HCT116 (cell line): ENCODE measurements around the gene DACT1. TPM values are rescaled to one million over a fixed set of nuclear protein-coding genes. Genes with fewer than 3 reads are reported as not detected.

Source experiments
- ATAC-seq: fragments of 200-7000 bp; cut with Tn5 transposase; 2 replicates; pipeline ENCODE4 v1.9.1; 2020; ENCODE audit warnings: mild to moderate bottlenecking, moderate library complexity
- BruUV-seq: library from RNA; stranded (reverse); fragments of 400-500 nt; replicated peaks from 2 replicates; lab custom pipeline; 2021; lab: Mats Ljungman, UMichigan
- CTCF ChIA-PET: fragments of 300-600 bp; sonication (Branson Sonifier 250); formaldehyde crosslinking; loops from one replicate; lab custom pipeline; 2021; ENCODE audit warnings: antibody characterized with exemption; lab: Charles Lee
- POLR2A ChIA-PET: fragments of 300-600, 350-600 bp; sonication (Branson Sonifier 250); formaldehyde crosslinking; loops from one replicate; lab custom pipeline; 2021; ENCODE audit warnings: antibody characterized with exemption; lab: Charles Lee
- RAD21 ChIA-PET, 2 experiments: fragments of 300-600 bp; sonication (Branson Sonifier 250); formaldehyde crosslinking; loops; one replicate each; lab custom pipeline; 2023; ENCODE audit warnings: low total read pairs in 2 of 2; ENCODE audit not compliant: uncharacterized antibody in 2 of 2, unreplicated experiment in 2 of 2, low non-redundant PET in 1 of 2; lab: Charles Lee
- DNase-seq: peaks from one replicate; pipeline ENCODE4 v3.0.0-alpha.2; 2010; ENCODE audit warnings: low read depth, low spot score
- H2AFZ ChIP-seq: fragments of 200-600 bp; shearing (Covaris generic), sonication (generic); 2 replicates; pipeline ENCODE4 v1.6.1; 2017; ENCODE audit warnings: low read depth, mixed run types, mixed read lengths, antibody characterized with exemption, low read length; ENCODE audit not compliant: poor library complexity, severe bottlenecking
- H3K27ac ChIP-seq: 2 replicates; pipeline ENCODE4 v1.5.1; 2012; ENCODE audit warnings: low read depth, low read length
- H3K27me3 ChIP-seq: fragments of 200-600 bp; sonication (generic); 2 replicates; pipeline ENCODE4 v1.6.1; 2016; ENCODE audit warnings: mixed run types, low read length, mixed read lengths; ENCODE audit not compliant: insufficient read depth
- H3K36me3 ChIP-seq, 2 experiments: fragments of 200-500 bp in 1 of 2; fragments of 200-600 bp in 1 of 2; sonication (Bioruptor generic) in 1 of 2; sonication (generic) in 1 of 2; 2 replicates each; pipeline versions ENCODE4 v1.5.1 to v1.6.1; 2014 to 2016; ENCODE audit warnings: low read length in 2 of 2, inconsistent platforms in 1 of 2, mixed read lengths in 1 of 2, mixed run types in 1 of 2; ENCODE audit not compliant: insufficient read depth in 2 of 2, control insufficient read depth in 1 of 2
- H3K4me1 ChIP-seq, 2 experiments: fragments of 200-600 bp in 1 of 2; sonication (generic) in 1 of 2; 2 replicates each; pipeline versions ENCODE4 v1.5.1 to v1.6.1; 2012 to 2017; ENCODE audit warnings: low read length in 2 of 2, inconsistent platforms in 1 of 2, mild to moderate bottlenecking in 1 of 2, mixed read lengths in 1 of 2, mixed run types in 1 of 2, moderate library complexity in 1 of 2; ENCODE audit not compliant: insufficient read depth in 2 of 2, control insufficient read depth in 1 of 2
- H3K4me2 ChIP-seq: fragments of 200-600 bp; sonication (generic); 2 replicates; pipeline ENCODE4 v1.6.1; 2017; ENCODE audit warnings: mixed run types, low read length, mixed read lengths
- H3K4me3 ChIP-seq, 2 experiments: fragments of 200-600 bp in 1 of 2; sonication (generic) in 1 of 2; replicated peaks in 1 of 2; 2 replicates each; pipeline ENCODE4 v1.5.1; 2011 to 2016; ENCODE audit warnings: low read length in 2 of 2, control low read depth in 1 of 2, low read depth in 1 of 2, mild to moderate bottlenecking in 1 of 2, mixed read lengths in 1 of 2, mixed run types in 1 of 2
- H3K79me2 ChIP-seq: fragments of 200-600 bp; sonication (generic); 2 replicates; pipeline ENCODE4 v1.6.1; 2017; ENCODE audit warnings: mild to moderate bottlenecking, mixed run types, low read length, moderate library complexity, mixed read lengths; ENCODE audit not compliant: insufficient read depth
- H3K9ac ChIP-seq: fragments of 200-600 bp; sonication (generic); 2 replicates; pipeline ENCODE4 v1.6.1; 2016; ENCODE audit warnings: low read length, mixed read lengths
- H3K9me2 ChIP-seq: fragments of 200-600 bp; sonication (generic), shearing (Covaris generic); 2 replicates; pipeline ENCODE4 v1.6.1; 2017; ENCODE audit warnings: mixed run types, mild to moderate bottlenecking, moderate library complexity; ENCODE audit not compliant: insufficient read depth
- H3K9me3 ChIP-seq, 2 experiments: fragments of 200-500 bp in 1 of 2; fragments of 200-600 bp in 1 of 2; sonication (Bioruptor generic) in 1 of 2; sonication (generic) in 1 of 2; 2 replicates each; pipeline ENCODE4 v1.6.1; 2014 to 2017; ENCODE audit warnings: low read length in 2 of 2, mixed read lengths in 2 of 2, inconsistent platforms in 1 of 2, low read depth in 1 of 2, mild to moderate bottlenecking in 1 of 2, mixed run types in 1 of 2, moderate library complexity in 1 of 2; ENCODE audit not compliant: control insufficient read depth in 1 of 2, insufficient read depth in 1 of 2
- H4K20me1 ChIP-seq: fragments of 200-600 bp; sonication (generic), shearing (Covaris generic); 2 replicates; pipeline ENCODE4 v1.6.1; 2017; ENCODE audit warnings: mixed run types, mild to moderate bottlenecking, moderate library complexity; ENCODE audit not compliant: insufficient read depth
- CBX3 ChIP-seq: IDR thresholded peaks from 2 replicates; pipeline ENCODE4 v1.6.1; 2012; ENCODE audit warnings: low read depth
- CEBPB ChIP-seq: IDR thresholded peaks from 2 replicates; pipeline ENCODE4 v1.6.1; 2012; ENCODE audit warnings: low read depth
- CTCF ChIP-seq, 3 experiments: fragments of 200-600 bp in 1 of 3; sonication (generic) in 1 of 3; IDR thresholded peaks in 2 of 3; conservative IDR thresholded peaks in 1 of 3; 2 replicates each; pipeline ENCODE4 v1.5.1; 2012 to 2017; ENCODE audit warnings: low read depth in 2 of 3, low read length in 2 of 3, antibody characterized with exemption in 1 of 3, borderline replicate concordance in 1 of 3, control low read depth in 1 of 3, mild to moderate bottlenecking in 1 of 3, mixed read lengths in 1 of 3, mixed run types in 1 of 3, moderate library complexity in 1 of 3; ENCODE audit not compliant: insufficient read depth in 1 of 3
- EGR1 ChIP-seq: IDR thresholded peaks from 2 replicates; pipeline ENCODE4 v1.6.1; 2012; ENCODE audit warnings: low read depth
- ELF1 ChIP-seq: IDR thresholded peaks from 2 replicates; pipeline ENCODE4 v1.6.1; 2012; ENCODE audit warnings: low read depth, borderline replicate concordance
- EZH2 ChIP-seq: fragments of 200-600 bp; sonication (generic); IDR thresholded peaks from 2 replicates; pipeline ENCODE4 v1.6.1; 2017; ENCODE audit warnings: antibody characterized with exemption, mixed run types
- EZH2phosphoT487 ChIP-seq: fragments of 200-600 bp; IDR thresholded peaks from 2 replicates; pipeline ENCODE4 v1.6.1; 2018; ENCODE audit warnings: antibody characterized with exemption, borderline replicate concordance
- MAX ChIP-seq: IDR thresholded peaks from 2 replicates; pipeline ENCODE4 v1.6.1; 2012
- POLR2AphosphoS5 ChIP-seq: IDR thresholded peaks from 2 replicates; pipeline ENCODE4 v1.6.1; 2011; ENCODE audit warnings: mild to moderate bottlenecking, low read depth, low read length, moderate library complexity
- RAD21 ChIP-seq: IDR thresholded peaks from 2 replicates; pipeline ENCODE4 v1.6.1; 2012; ENCODE audit warnings: low read depth, mild to moderate bottlenecking
- SP1 ChIP-seq: IDR thresholded peaks from 2 replicates; pipeline ENCODE4 v1.6.1; 2012; ENCODE audit warnings: low read depth
- SRF ChIP-seq: IDR thresholded peaks from 2 replicates; pipeline ENCODE4 v1.6.1; 2012; ENCODE audit warnings: low read depth
- TCF7L2 ChIP-seq: IDR thresholded peaks from 2 replicates; pipeline ENCODE4 v1.7.0; 2011; ENCODE audit warnings: borderline replicate concordance, inconsistent platforms; ENCODE audit not compliant: insufficient read depth, insufficient read length; ENCODE audit errors: extremely low read depth
- YY1 ChIP-seq: IDR thresholded peaks from 2 replicates; pipeline ENCODE4 v1.6.1; 2011; ENCODE audit warnings: low read length, low read depth, moderate library complexity, mild to moderate bottlenecking; ENCODE audit not compliant: insufficient replicate concordance; ENCODE audit errors: extremely low read depth
- ZBTB33 ChIP-seq: IDR thresholded peaks from 2 replicates; pipeline ENCODE4 v1.6.1; 2011; ENCODE audit warnings: mild to moderate bottlenecking, low read length, moderate library complexity; ENCODE audit not compliant: insufficient replicate concordance; ENCODE audit errors: extremely low read depth
- ZNF274 ChIP-seq: fragments of 200-500 bp; sonication (Bioruptor generic); IDR thresholded peaks from 2 replicates; pipeline ENCODE4 v1.6.1; 2014; ENCODE audit warnings: mild to moderate bottlenecking, low read depth, low read length, inconsistent platforms
- intact Hi-C: fragments of 100-400 bp; cut with micrococcal nuclease; formaldehyde crosslinking; loops from 2 replicates; pipeline ENCODE4 v1.10.0; 2022
- total RNA-seq: library from RNA; stranded (reverse); gene quantifications from one replicate; pipeline ENCODE4 v1.2.1, GENCODE V29; 2021; ENCODE audit not compliant: unreplicated experiment

Gene DACT1
- total RNA-seq, 1 experiment from 2014 or later = 1.6 TPM

- no peak overlapping the region for H3K4me3 ChIP-seq
- no peaks in the 10 kb centered on the region for H3K79me2 ChIP-seq
- no TSS peak for BruUV-seq
- no peaks in the 10 kb centered on the region for H3K27me3 ChIP-seq
- H2AFZ ChIP-seq = no peak overlapping the region
- POLR2A ChIA-PET = no interaction called here
- TF ChIP-seq EZH2phosphoT487 (no peak), SP1 (no peak), CEBPB (no peak), EGR1 (no peak), MAX (no peak), POLR2AphosphoS5 (no peak), SRF (no peak), EZH2 (no peak), ELF1 (no peak), CBX3 (no peak)
- CTCF ChIA-PET = no interaction called here
- ATAC-seq (no peak), DNase-seq (no peak)
- no peaks in the 10 kb centered on the region for H3K36me3 ChIP-seq
- H3K9me2 ChIP-seq = no peaks in the 10 kb centered on the region
- intact Hi-C loops = no loop called here
- H3K9ac ChIP-seq = no peak overlapping the region
- no peaks in the 10 kb centered on the region for H3K4me1 ChIP-seq
- no peak overlapping the region for H3K27ac ChIP-seq
- no peak overlapping the region for H3K4me2 ChIP-seq
- no peaks in the 10 kb centered on the region for H3K9me3 ChIP-seq
- H4K20me1 ChIP-seq = no peaks in the 10 kb centered on the region
- RAD21 ChIA-PET = no interaction called here
Measured at GRCh38 chr14:58662759-58663158, 25.0 kb downstream of the DACT1 start.

- intact Hi-C loops = no loop called here
- ATAC-seq (no peak), DNase-seq (no peak)
- no peak overlapping the region for H3K9ac ChIP-seq
- no peaks in the 10 kb centered on the region for H3K9me3 ChIP-seq
- ChIA-PET RAD21 (no interaction called here), POLR2A (no interaction called here), CTCF (no interaction called here)
- no peak overlapping the region for H2AFZ ChIP-seq
- H4K20me1 ChIP-seq = no peaks in the 10 kb centered on the region
- H3K9me2 ChIP-seq = no peaks in the 10 kb centered on the region
- H3K27ac ChIP-seq = no peak overlapping the region
- H3K27me3 ChIP-seq = no peaks in the 10 kb centered on the region
- no peaks in the 10 kb centered on the region for H3K79me2 ChIP-seq
- no peaks in the 10 kb centered on the region for H3K36me3 ChIP-seq
- no TSS peak for BruUV-seq
- no peak overlapping the region for H3K4me3 ChIP-seq
- H3K4me1 ChIP-seq = no peaks in the 10 kb centered on the region
- H3K4me2 ChIP-seq = no peak overlapping the region
- TF ChIP-seq EZH2phosphoT487 (no peak), CTCF (IDR thresholded peaks at IDR 0.05 in 2 of 3, conservative IDR thresholded peaks at IDR 0.05 in 1 of 3; ENCODE audit: borderline replicate concordance in 1 of 3, insufficient read depth in 1 of 3, low read depth in 2 of 3, low read length in 2 of 3) (no peak), POLR2AphosphoS5 (no peak), ELF1 (no peak), RAD21 (no peak), EZH2 (no peak), ZBTB33 (no peak), EGR1 (no peak), SP1 (no peak), TCF7L2 (no peak), ZNF274 (no peak), YY1 (no peak), SRF (no peak)
Measured at GRCh38 chr14:58663494-58664111, 25.8 kb downstream of the DACT1 start.
